GM12874 (cell line): ENCODE results near the gene TRIM59.

Source experiments
- CTCF ChIP-seq: IDR thresholded peaks from 2 replicates; pipeline ENCODE4 v1.5.1; 2011; ENCODE audit warnings: low read depth, mild to moderate bottlenecking, control low read depth, low read length, moderate library complexity; ENCODE audit not compliant: insufficient read depth

TRIM59 gene

GRCh38 chr3:160398820-160399124, 50.8 kb downstream of the TRIM59 start:
- TF ChIP-seq CTCF, result no peak

GRCh38 chr3:160395297-160395696, 54.3 kb downstream of the TRIM59 start:
- no peak for TF ChIP-seq CTCF

GRCh38 chr3:160394009-160394392, 55.6 kb downstream of the TRIM59 start:
- no peak for TF ChIP-seq CTCF

GRCh38 chr3:160393346-160394008, 56.1 kb downstream of the TRIM59 start:
- no peak for TF ChIP-seq CTCF

- TF ChIP-seq CTCF, result no peak
Observed at GRCh38 chr3:160392798-160393197, 56.8 kb downstream of the TRIM59 start.

GRCh38 chr3:160390565-160391138, 58.9 kb downstream of the TRIM59 start:
- no peak for TF ChIP-seq CTCF
